GM06990 (cell line): ENCODE results near the gene SNRNP200.

Experiments used
- DNase-seq: peaks from one replicate; pipeline ENCODE4 v3.0.0-alpha.2; 2011; ENCODE audit not compliant: insufficient read length; ENCODE audit errors: extremely low read depth
- H3K27me3 ChIP-seq: replicated peaks from 2 replicates; pipeline ENCODE4 v1.6.0; 2011; ENCODE audit warnings: low read length; ENCODE audit not compliant: control insufficient read depth, insufficient read depth
- H3K36me3 ChIP-seq: 2 replicates; pipeline ENCODE4 v1.5.1; 2011; ENCODE audit warnings: low read length; ENCODE audit not compliant: control insufficient read depth, insufficient read depth
- H3K4me3 ChIP-seq: replicated peaks from 2 replicates; pipeline ENCODE4 v1.5.1; 2011; ENCODE audit warnings: low read depth, mild to moderate bottlenecking, control low read depth, low read length
- TF ChIP-seq, protein P1 (sequence below): IDR thresholded peaks from 2 replicates; pipeline ENCODE4 v1.5.1; 2011; ENCODE audit warnings: low read length, control low read depth, mild to moderate bottlenecking, inconsistent platforms; ENCODE audit not compliant: insufficient read depth, poor library complexity, severe bottlenecking

The SNRNP200 gene

GRCh38 chr2:96271995-96272394, 33.4 kb downstream of the SNRNP200 start:
- H3K36me3 ChIP-seq: peaks cover 35% of the 10 kb centered on the region
- no peak for DNase-seq
- no peak overlapping the region for H3K4me3 ChIP-seq
- H3K27me3 ChIP-seq: no peaks in the 10 kb centered on the region
- TF ChIP-seq, protein P1, sequence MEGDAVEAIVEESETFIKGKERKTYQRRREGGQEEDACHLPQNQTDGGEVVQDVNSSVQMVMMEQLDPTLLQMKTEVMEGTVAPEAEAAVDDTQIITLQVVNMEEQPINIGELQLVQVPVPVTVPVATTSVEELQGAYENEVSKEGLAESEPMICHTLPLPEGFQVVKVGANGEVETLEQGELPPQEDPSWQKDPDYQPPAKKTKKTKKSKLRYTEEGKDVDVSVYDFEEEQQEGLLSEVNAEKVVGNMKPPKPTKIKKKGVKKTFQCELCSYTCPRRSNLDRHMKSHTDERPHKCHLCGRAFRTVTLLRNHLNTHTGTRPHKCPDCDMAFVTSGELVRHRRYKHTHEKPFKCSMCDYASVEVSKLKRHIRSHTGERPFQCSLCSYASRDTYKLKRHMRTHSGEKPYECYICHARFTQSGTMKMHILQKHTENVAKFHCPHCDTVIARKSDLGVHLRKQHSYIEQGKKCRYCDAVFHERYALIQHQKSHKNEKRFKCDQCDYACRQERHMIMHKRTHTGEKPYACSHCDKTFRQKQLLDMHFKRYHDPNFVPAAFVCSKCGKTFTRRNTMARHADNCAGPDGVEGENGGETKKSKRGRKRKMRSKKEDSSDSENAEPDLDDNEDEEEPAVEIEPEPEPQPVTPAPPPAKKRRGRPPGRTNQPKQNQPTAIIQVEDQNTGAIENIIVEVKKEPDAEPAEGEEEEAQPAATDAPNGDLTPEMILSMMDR: no peak

- peak overlapping the region; percentile 74 for H3K4me3 ChIP-seq
- H3K36me3 ChIP-seq: peaks cover 26% of the 10 kb centered on the region
- TF ChIP-seq, protein P1: peak; percentile 42
- H3K27me3 ChIP-seq: no peaks in the 10 kb centered on the region
- DNase-seq: no peak
These were observed 38.0 kb downstream of the SNRNP200 start for GRCh38 chr2:96267159-96267971.

GRCh38 chr2:96265840-96266679, 39.3 kb downstream of the SNRNP200 start, which contains the start of the genes CIAO1 and TMEM127:
Gene CIAO1, plus strand, starts transcription at chr2:96266225. Its CDS starts 126 bp downstream, at chr2:96266351.
Gene TMEM127, minus strand, starts transcription at chr2:96265997. Its CDS starts 616 bp downstream, at chr2:96265381.
- Histone ChIP-seq H3K27me3 (no peaks in the 10 kb centered on the region), H3K4me3 (peak within 1 kb of the TSS; percentile 74), H3K36me3 (peaks cover 24% of the 10 kb centered on the region)
- peak; percentile 99 for DNase-seq
- TF ChIP-seq, protein P1: peak; percentile 46

- no peak for DNase-seq
- no peaks in the 10 kb centered on the region for H3K27me3 ChIP-seq
- H3K36me3 ChIP-seq: peaks cover 21% of the 10 kb centered on the region
- peak overlapping the region; percentile 74 for H3K4me3 ChIP-seq
- TF ChIP-seq, protein P1: no peak
These were observed 40.0 kb downstream of the SNRNP200 start for GRCh38 chr2:96265349-96265839.

DNA sequence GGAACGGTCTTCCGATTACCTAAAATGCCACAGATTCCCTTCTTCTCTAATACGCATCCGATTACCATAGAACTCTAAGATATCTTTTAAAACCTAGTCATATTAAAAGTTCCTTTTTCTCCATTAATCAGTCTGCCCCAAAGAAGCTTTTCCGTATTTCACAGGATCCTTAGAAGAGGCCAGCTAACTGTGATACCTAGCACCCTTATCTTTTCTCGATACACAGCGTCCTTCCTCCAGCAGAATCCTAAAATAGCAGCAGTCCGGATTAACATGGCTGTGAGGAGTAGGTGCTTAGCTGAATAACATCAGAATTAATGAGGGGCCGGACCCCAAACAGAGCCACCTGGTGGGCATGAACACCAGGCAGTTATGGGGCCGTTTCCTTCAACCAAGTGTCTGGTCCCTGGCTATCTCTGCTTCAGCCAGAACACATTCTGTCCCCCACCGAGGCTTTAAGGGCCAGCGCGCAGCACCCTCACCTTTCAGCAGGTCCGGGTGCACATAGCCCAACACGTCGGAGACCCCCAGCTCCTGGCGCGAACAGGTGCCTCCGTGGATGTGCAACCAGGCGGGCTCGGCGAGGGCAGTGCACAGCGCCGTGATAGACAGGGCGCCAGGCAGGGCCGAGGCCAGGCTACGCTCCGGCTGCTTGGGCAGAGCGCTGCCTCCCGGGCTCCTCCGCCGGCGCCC, 40.5 kb downstream of the SNRNP200 start:
- H3K36me3 ChIP-seq: peaks cover 23% of the 10 kb centered on the region
- peak; percentile 56 for DNase-seq
- TF ChIP-seq, protein P1: peak; percentile 61
- no peaks in the 10 kb centered on the region for H3K27me3 ChIP-seq
- H3K4me3 ChIP-seq: peak overlapping the region; percentile 74
